ENCODE results near the gene LCN10. TPM values are rescaled to one million over a fixed set of nuclear protein-coding genes. Genes with fewer than 3 reads are reported as not detected.

Gene LCN10
- total and polyA plus RNA-seq, 9 of the 15 experiments (the other 6 are each of a cell fraction or from before 2014, with no cell fraction given) = 0.10 to 0.21 (median 0.14) TPM; not detected in 6

GRCh38 chr9:136723362-136723976 is 19.3 kb downstream of the LCN10 start (continued):
- TF ChIP-seq MYNN (IDR thresholded peaks at IDR 0.05) = peak; percentile 9; the same call in 1 of the 2 replicates
- TF ChIP-seq MYNN (CRISPR knock-in tag; IDR thresholded peaks at IDR 0.05) = no peak
- TF ChIP-seq HBP1 (CRISPR knock-in tag; IDR thresholded peaks at IDR 0.05) = peak; percentile 4; the same call in 1 of the 2 replicates
- no peak for TF ChIP-seq TOE1 (IDR thresholded peaks at IDR 0.05; ENCODE audit: borderline replicate concordance)
- TF ChIP-seq TOE1 (CRISPR knock-in tag; IDR thresholded peaks at IDR 0.05; ENCODE audit: borderline replicate concordance, low read depth) = no peak
- no peak for TF ChIP-seq SREBF1 (IDR thresholded peaks at IDR 0.05; ENCODE audit: borderline replicate concordance, low read depth, low read length)
- TF ChIP-seq POLR2AphosphoS2 (IDR thresholded peaks at IDR 0.05; ENCODE audit: low read length) = peak; percentile 59; the same call in 1 of the 2 replicates
- 0 out of 2 replicates have a peak, but pooled peaks have one; percentile 4 for TF ChIP-seq ETS1 (conservative IDR thresholded peaks at IDR 0.05; ENCODE audit: control insufficient read depth, low read depth, low read length)
- peak; percentile 44; the same call in 1 of the 2 replicates for TF ChIP-seq POLR2AphosphoS5 (IDR thresholded peaks at IDR 0.05; ENCODE audit: control insufficient read depth, insufficient read depth, low read depth, low read length)
- no peak for TF ChIP-seq ZBTB40 (IDR thresholded peaks at IDR 0.05)
- TF ChIP-seq ZBTB40 (CRISPR knock-in tag; IDR thresholded peaks at IDR 0.05) = no peak
- no peak for TF ChIP-seq ZKSCAN3 (CRISPR knock-in tag; IDR thresholded peaks at IDR 0.05)
- TF ChIP-seq HMG20B (CRISPR knock-in tag; IDR thresholded peaks at IDR 0.05) = no peak
- no peak for TF ChIP-seq PRPF4 (IDR thresholded peaks at IDR 0.05; ENCODE audit: insufficient read depth, low read depth, low read length, poor library complexity, severe bottlenecking)
- no peak for TF ChIP-seq ZNF253 (CRISPR knock-in tag; conservative IDR thresholded peaks at IDR 0.05)
- no peak for TF ChIP-seq ZFP36 (IDR thresholded peaks at IDR 0.05; ENCODE audit: low read depth, low read length, partially characterized antibody)
